NCI-H1436 (cell line): ENCODE data around the gene LMLN.
A peak's percentile ranks its signal among the peaks of the same experiment; 100 is the strongest.
"Not testable (repeated sequence)": the region's sequence is repeated elsewhere in the genome, so short reads cannot be mapped to it uniquely, and the experiment has no call there.

Experiments
- DNase-seq: peaks from one replicate; lab custom pipeline; 2025; lab: John Stamatoyannopoulos, UW

Gene LMLN

GRCh38 chr3:198026620-198027019, 66.6 kb downstream of the LMLN start:
- peak; percentile 83 for DNase-seq

GRCh38 chr3:198027045-198027798, 67.2 kb downstream of the LMLN start:
- no peak for DNase-seq

DNA sequence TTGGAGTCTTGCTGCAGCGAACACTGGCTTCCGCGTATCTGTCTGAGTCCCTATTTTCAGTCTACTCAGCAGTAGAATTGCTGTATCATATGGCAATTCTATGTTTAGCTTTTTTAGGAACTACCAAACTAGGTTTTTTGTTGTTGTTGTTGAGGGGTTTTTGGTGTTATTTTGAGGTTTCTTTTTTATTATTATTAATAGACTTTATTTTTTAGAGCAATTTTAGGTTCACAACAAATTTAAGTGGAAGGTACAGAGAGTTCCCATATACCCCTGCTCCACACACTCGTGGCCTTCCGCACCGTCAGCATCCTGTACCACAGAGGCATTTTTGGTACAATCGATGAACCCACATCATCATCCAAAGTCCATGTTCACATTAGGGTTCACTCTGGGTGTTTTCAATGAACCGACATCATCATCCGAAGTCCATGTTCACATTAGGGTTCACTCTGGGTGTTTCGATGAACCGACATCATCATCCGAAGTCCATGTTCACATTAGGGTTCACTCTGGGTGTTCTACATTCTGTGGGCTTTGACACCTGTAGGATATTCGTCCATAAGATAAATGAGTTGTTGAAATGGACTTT, 67.9 kb downstream of the LMLN start:
- no peak for DNase-seq

DNA sequence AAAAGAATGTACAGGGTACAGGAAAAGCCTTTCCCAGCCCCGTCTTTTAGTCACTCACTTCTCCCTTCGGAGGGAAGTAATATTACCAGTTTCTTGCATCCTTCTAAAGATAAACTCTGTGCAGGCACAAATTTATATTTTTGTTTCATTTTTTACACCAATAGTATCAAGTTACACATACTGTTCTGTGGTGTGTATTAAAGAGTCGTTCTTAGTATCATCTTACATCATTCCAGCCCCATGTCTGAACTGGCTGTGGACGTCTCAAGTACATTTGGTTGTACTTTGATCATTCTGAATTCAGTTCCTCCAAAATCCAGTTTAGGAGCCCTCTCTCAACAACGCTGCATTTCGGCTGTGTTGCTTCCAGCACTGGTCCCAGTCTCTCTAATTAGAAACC, 68.7 kb downstream of the LMLN start:
- DNase-seq, result no peak

DNA sequence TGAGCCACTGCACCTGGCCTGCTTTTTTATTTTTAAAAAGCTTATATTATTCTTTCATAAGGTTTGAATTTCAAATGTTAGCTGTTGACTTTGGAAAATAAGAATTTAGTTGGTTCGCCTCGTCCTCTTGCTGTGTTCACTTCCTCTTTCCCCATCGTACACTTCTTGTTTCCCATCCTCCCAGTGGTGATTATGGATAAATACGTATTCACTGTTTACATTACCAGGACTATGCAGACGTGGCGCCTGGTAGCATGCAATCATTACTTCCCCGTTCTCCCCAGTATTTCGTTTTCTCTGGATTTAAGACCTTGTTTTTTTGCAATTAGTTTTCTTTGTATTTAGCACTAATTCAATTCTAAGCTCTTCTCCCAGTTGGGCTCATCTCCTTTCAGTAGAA, 70.1 kb downstream of the LMLN start:
- DNase-seq, result no peak

DNA sequence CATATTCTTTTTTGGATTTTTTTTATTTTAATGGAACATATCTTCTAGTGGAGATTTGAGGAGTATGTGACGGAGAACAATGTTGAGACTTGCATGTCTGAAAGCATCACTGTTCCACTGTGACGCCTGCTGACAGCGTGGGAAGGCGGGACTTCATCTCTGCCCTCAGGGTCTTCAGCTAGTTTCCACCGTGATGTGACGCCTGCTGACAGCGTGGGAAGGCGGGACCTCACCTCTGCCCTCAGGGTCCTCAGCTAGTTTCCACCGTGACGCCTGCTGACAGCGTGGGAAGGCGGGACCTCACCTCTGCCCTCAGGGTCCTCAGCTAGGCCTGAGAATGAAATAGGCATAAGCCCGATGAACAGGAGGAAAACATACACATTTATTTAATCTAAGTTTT, 70.7 kb downstream of the LMLN start:
- no peak for DNase-seq

DNA sequence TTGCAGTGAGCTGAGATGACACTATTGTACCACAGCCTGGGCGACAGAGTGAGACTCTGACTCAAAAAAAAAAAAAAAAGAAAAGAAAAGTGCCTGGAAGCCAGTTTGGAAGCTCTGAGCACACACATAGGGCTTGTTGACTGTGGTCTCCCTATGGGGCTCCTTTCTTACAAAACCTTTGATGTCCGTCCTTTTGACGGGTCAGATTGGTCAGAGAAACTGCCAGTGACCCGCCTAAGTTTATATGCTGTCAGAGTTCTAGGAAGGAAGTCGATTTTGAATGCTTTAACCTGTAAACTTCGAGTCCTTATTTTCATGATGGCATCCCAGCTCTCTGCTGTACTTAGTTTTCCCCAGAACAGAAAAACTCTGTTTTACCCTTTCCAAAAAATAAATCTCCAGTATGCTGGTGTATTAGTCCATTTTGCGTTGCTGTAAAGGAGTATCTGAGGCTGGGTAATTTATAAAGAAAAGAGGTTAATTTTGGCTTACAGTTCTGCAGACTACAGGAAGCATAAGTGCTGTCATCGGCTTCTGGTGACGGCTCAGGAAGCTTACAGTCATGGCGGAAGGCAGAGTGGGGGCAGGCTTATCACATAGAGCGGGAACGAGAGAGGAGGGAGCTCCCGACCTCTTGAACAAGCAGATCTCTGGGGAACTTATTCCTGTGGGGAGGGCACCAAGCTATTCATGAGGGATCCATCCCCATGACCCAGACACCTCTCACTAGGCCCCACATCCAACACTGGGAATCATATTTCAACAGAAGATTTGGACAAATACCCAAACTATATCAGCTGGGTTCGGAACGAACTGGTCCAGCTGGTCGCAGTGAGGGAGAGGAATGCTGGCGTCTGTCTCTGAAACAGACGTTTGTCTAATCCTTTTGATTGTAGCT, 72.3 kb downstream of the LMLN start:
- no peak for DNase-seq

DNA sequence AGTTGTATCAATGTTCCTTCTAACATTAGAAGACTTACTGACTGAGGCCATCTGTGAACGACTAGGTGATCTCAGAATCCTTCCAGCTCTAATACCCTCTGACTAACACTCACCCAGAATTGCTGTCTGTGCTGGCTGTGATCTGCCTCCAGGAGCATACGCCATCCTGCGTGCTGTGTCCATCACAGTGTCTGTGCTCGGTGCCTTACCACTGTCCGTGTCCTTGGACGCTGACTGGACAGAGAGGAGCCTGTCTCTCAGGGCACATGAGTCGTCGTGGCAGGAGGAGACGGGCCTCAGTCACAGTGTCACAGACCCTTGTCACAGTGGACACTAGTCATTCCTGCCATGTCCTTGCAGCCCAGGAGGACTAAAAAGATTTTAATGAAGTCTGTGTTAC, 83.1 kb downstream of the LMLN start:
- DNase-seq, result no peak

DNA sequence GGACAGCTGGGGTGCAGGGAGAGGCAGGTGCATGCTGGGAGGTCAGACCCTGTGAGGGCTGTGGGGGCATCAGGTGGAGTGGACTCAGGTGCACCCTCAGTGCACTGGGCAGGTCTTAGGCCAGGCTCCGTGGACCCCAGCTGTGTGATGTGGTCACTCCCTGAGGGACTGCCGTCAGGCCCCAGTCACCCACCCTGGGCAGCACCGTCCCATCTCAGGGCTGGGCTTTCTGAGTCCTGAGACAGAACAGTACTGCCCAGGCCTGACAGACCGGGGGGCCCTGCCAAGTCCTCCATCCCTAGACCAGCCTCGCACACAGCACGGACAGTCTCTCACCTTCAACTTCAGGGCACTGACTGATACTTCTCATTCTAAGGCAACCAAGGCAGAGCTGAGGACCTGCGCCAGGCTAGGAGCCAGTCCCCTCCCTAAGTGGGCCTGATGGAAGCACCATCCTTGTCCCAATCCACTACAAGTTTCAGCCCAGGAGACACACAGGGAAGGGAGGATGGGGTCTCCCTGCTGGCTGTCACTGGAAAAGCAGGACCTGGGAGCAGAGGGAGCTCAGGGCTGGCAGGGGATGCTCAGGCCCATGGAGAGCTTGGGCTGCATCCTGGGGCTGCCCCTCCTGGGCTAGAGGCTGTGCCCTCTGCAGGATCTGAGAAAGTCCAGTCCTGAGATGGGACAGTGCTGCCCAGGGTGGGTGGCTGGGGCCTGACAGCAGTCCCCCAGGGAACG, 86.3 kb downstream of the LMLN start:
- DNase-seq, result no peak

- no peak for DNase-seq
Measured at GRCh38 chr3:198048445-198048844, 88.4 kb downstream of the LMLN start.

DNA sequence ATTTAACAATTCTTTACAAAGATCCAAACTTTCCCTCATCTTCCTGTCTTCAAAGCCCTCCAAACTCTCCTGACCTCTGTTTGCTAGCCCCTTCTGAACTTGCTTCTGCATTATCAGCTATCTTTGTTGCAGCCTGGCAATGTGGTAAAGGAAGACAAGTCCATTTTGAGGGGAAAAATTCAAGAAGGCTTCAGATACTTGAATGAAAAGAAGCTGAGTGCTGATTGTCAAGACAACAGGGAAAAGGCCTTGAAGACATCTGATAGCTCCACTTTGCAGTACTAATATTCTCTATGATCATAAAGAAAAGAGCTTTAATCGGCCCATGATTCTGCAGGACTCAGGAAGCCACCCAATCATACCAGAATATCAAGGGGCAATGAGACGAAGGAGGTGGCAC, 91.8 kb downstream of the LMLN start:
- DNase-seq, result no peak

DNA sequence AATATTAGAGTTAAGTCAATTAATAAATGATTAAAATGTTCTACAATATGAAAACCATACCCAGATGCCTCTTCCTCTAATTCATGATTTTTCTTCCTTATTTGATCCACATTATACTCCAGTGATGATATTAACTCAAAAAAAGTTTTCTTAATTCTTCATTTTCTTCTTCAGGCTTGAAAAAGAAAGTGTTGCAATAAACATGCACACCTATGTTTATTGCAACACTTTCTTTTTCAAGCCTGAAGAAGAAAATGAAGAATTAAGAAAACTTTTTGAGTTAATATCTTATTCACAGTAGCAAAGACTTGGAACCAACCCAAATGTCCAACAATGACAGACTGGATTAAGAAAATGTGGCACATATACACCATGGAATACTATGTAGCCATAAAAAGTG, 93.4 kb downstream of the LMLN start:
- DNase-seq, result not testable (repeated sequence)

DNA sequence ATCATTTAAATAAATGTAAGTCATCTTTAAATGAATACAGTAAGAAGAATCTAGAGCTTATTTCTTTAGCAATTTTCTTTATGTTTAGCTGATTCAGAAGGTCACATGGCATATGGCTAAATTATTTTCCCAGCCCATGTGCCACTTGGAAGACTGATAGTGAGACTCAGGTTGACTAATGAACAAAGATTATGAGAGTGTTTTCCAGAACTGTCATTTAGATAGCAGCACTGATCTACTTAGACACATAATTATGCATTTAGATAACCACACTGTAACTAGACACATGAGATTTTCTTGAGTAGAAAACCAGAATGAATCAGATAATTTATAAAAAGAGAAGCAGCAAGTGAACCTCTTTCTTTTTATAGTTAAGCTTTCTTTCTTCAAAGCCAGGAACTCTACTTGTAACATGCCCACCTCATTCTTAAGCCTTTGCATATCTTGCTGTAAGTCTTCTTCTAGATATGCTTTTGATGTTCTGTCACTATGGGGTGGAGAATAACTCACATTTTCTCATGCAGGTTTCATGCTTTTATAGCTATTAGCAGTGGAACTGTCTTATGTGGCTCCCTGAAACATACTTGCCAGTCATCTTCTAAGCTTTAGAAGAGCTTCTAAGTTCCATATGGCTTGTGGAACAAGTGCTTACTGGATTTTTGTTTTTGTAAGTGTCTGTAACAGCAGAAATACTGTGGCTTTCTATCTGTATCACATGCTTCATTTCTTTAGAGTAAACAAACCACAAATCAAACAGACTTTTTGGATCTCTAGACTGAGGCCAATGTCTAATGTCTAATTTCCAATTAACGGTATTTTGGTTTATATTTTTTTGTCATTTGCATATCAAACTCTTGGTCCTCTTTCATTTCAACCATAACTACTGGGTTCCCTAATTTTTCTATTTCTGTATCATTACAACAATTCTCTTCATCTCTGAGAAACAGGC, 101.4 kb downstream of the LMLN start:
- DNase-seq, result no peak

DNA sequence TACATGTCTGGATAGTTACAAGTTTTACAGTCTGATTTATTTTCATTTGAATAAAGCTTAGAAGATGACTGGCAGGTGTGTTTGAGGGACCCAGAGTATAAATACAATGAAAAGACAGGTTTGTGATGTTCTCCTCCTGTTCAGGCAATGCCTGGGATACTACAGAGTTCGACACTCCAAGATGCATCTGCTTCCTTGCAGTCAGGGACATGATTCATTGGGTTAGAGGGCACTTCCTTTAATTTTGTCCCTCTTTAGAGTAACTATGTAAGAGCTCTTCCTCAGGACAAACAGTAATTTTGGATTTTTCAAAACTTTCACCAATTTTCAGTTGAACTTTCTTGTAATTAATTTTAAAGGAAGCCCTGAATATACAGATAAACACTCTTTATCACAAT, 102.0 kb downstream of the LMLN start:
- DNase-seq, result no peak

GRCh38 chr3:198064420-198064819, 104.4 kb downstream of the LMLN start:
- no peak for DNase-seq

DNA sequence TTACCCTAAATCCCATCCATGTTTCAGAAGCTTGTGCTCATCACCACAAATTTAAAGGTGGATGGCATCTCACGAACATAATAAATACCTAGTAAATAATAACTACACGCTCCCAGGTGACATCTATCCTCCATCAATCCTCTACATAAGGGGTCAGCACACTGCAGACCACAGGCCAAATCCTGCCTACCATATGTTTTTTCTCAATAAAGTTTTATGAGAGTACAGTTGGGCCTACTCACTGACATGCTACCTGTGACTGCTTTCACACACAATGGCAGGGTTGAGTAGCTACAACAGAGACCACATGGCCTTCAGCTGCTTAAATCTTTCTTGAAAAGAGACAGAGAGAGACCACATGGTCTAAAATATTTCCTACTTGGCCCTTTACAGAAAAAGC, 105.9 kb downstream of the LMLN start:
- no peak for DNase-seq

DNA sequence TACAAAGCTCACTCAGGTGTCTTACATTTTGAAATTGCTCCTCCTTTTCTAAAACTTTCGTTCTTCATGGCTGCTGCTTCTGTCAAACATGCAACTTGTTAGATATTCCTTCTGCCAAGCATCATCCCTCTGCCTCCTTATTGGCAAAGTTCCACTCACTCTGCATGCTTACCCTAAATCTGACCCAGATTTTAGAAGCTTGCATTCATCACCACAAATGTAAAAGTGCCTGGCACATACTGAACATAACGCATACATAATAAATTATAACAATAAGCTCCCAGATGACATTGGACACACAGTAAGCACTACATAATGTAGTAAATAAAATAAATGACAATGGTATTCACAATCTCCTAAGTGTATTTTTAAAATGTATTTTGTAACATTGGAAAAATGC, 107.4 kb downstream of the LMLN start:
- no peak for DNase-seq

DNA sequence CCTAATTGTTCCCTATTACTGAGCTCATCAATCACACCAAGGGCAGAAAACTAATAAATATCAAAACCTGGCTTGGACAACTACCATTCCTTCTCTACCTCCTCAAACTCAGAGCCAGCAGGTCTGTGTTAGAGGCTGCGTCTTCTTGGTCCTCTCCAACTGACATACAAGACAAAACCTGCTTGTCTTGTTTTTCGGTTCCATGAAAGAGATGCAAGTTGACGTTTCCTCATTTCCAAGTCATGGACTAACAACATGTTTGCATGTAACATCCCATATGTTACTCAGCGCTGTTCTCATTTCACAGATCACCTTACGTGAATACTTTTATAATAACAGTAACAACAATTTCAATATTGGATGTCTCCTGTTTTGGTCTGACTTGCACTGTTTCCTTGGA, 110.9 kb downstream of the LMLN start:
- no peak for DNase-seq

DNA sequence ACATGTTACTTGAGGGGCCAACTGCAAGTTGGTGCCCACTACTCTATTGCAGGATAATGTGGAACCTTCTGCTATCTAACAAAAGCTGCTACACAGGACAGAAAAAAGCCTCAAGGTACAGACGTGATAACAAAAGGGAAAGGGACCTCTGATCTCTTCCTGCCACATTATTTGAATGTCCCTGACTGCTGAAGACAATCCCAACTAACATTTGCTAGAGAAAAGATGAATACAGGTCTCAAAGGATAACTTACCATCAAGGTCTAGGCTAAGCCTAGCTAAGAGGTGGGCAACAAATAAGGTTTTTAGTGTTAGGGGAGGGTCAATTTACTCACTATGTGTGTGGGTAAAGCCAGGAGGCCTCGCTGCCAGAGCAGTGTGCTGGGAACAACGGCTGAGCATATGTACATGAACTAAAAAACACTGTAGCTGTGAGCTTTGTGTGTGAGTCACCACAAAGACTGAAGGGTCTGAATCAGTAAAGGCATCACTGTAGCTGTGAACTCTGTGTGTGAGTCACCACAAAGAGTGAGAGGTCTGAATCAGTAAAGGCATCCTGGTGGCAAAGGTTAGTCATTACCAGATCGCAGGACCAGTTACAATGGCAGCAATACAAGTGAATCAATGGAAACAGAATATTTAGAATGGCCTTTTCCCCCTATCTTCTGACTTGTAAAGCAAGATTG, 111.7 kb downstream of the LMLN start:
- DNase-seq, result no peak

- peak; percentile 10 for DNase-seq
Measured at GRCh38 chr3:198076722-198077308, 116.8 kb downstream of the LMLN start.
